ENCODE data around the gene DACH1. TPM values are rescaled to one million over a fixed set of nuclear protein-coding genes. Genes with fewer than 3 reads are reported as not detected.

Gene DACH1
- total RNA-seq, 1 donor from 2014 or later: 1.6 TPM

GRCh38 chr13:71862459-71862943 lies 4.5 kb downstream of the DACH1 start:
- no peak overlapping the region for H3K9ac ChIP-seq (ENCODE audit: low read length)
- H3K79me2 ChIP-seq (ENCODE audit: insufficient read depth, low read length): no peaks in the 10 kb centered on the region
- no peak overlapping the region for H3K4me2 ChIP-seq (ENCODE audit: low read length)
- DNase-seq (ENCODE audit: low read depth) (no peak), FAIRE-seq (no peak)
- H3K9me3 ChIP-seq (ENCODE audit: insufficient read depth, low read depth, low read length): no peaks in the 10 kb centered on the region
- peaks cover 13% of the 10 kb centered on the region for H3K4me1 ChIP-seq (ENCODE audit: insufficient read depth, low read length)
- no peak overlapping the region for H3K27ac ChIP-seq (ENCODE audit: low read depth, low read length)
- H4K20me1 ChIP-seq (ENCODE audit: insufficient read depth, low read length): no peaks in the 10 kb centered on the region
- peaks cover 1% of the 10 kb centered on the region for H3K4me1 Mint-ChIP-seq (ENCODE audit: low read depth, unreplicated experiment)
- peaks cover 2% of the 10 kb centered on the region for H3K36me3 Mint-ChIP-seq (ENCODE audit: low read depth, unreplicated experiment)
- H3K4me3 ChIP-seq (ENCODE audit: insufficient read depth, low read depth, low read length): no peak overlapping the region
- peaks cover 14% of the 10 kb centered on the region for H3K27me3 ChIP-seq (ENCODE audit: insufficient read depth, low read length)
- H2AFZ ChIP-seq (ENCODE audit: low read depth, low read length): no peak overlapping the region
- H3K9me3 Mint-ChIP-seq (ENCODE audit: unreplicated experiment): no peaks in the 10 kb centered on the region
- no peak overlapping the region for H3K27ac Mint-ChIP-seq (ENCODE audit: unreplicated experiment)
- no peaks in the 10 kb centered on the region for H3K36me3 ChIP-seq (ENCODE audit: insufficient read depth, low read length)
- no peak for TF ChIP-seq EZH2 (IDR thresholded peaks at IDR 0.05; ENCODE audit: insufficient read depth, low read length)
- TF ChIP-seq, protein P1, sequence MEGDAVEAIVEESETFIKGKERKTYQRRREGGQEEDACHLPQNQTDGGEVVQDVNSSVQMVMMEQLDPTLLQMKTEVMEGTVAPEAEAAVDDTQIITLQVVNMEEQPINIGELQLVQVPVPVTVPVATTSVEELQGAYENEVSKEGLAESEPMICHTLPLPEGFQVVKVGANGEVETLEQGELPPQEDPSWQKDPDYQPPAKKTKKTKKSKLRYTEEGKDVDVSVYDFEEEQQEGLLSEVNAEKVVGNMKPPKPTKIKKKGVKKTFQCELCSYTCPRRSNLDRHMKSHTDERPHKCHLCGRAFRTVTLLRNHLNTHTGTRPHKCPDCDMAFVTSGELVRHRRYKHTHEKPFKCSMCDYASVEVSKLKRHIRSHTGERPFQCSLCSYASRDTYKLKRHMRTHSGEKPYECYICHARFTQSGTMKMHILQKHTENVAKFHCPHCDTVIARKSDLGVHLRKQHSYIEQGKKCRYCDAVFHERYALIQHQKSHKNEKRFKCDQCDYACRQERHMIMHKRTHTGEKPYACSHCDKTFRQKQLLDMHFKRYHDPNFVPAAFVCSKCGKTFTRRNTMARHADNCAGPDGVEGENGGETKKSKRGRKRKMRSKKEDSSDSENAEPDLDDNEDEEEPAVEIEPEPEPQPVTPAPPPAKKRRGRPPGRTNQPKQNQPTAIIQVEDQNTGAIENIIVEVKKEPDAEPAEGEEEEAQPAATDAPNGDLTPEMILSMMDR (IDR thresholded peaks at IDR 0.05; ENCODE audit: insufficient read depth, low read depth, low read length): no peak
- H3K4me3 Mint-ChIP-seq (ENCODE audit: unreplicated experiment): no peak overlapping the region
- peaks cover 18% of the 10 kb centered on the region for H3K27me3 Mint-ChIP-seq (ENCODE audit: low read depth, unreplicated experiment)

- Mint-ChIP-seq H3K4me1 (ENCODE audit: low read depth, unreplicated experiment) (peaks cover 1% of the 10 kb centered on the region), H3K9me3 (ENCODE audit: unreplicated experiment) (no peaks in the 10 kb centered on the region), H3K4me3 (ENCODE audit: unreplicated experiment) (no peak overlapping the region), H3K27ac (ENCODE audit: unreplicated experiment) (no peak overlapping the region), H3K27me3 (ENCODE audit: low read depth, unreplicated experiment) (peaks cover 18% of the 10 kb centered on the region), H3K36me3 (ENCODE audit: low read depth, unreplicated experiment) (peaks cover 2% of the 10 kb centered on the region)
- Histone ChIP-seq H3K4me3 (ENCODE audit: insufficient read depth, low read depth, low read length) (no peak overlapping the region), H3K4me1 (ENCODE audit: insufficient read depth, low read length) (peaks cover 13% of the 10 kb centered on the region), H3K9ac (ENCODE audit: low read length) (no peak overlapping the region), H2AFZ (ENCODE audit: low read depth, low read length) (no peak overlapping the region), H3K4me2 (ENCODE audit: low read length) (no peak overlapping the region), H3K36me3 (ENCODE audit: insufficient read depth, low read length) (no peaks in the 10 kb centered on the region), H3K27ac (ENCODE audit: low read depth, low read length) (no peak overlapping the region), H4K20me1 (ENCODE audit: insufficient read depth, low read length) (no peaks in the 10 kb centered on the region), H3K27me3 (ENCODE audit: insufficient read depth, low read length) (peaks cover 11% of the 10 kb centered on the region), H3K9me3 (ENCODE audit: insufficient read depth, low read depth, low read length) (no peaks in the 10 kb centered on the region), H3K79me2 (ENCODE audit: insufficient read depth, low read length) (no peaks in the 10 kb centered on the region)
- TF ChIP-seq, protein P1 (IDR thresholded peaks at IDR 0.05; ENCODE audit: insufficient read depth, low read depth, low read length): no peak
- no peak for TF ChIP-seq EZH2 (IDR thresholded peaks at IDR 0.05; ENCODE audit: insufficient read depth, low read length)
- DNase-seq (ENCODE audit: low read depth) (no peak), FAIRE-seq (no peak)
Observed at GRCh38 chr13:71861769-71862458, 5.1 kb downstream of the DACH1 start.

DNA sequence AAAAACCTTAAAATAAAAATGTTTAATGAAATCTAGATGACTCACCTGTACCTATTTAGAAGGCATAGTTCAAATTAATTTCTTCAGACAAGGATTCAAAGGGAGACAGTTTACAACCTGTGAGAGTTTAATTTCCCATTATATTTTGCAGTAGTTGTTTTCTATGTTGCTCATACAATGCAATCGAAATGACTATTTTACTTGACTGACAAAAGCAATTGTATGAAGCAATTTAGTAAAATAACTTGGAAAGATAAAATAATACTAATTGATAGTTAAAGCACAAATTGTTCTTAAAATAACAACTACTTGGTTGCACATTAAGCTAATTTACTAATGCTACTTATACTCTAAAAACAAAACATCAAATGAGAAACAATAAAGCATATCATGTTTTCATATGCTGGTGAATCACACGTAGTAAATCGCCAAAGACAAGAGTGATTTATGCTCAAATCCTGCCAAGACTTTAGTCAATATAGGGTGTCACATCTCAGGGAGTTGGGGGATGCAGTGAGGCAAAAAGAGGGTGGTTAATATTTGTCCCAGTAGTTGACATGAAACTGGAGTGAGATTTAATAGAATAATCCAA lies 6.4 kb downstream of the DACH1 start:
- H3K27me3 Mint-ChIP-seq (ENCODE audit: low read depth, unreplicated experiment): peaks cover 18% of the 10 kb centered on the region
- H3K9ac ChIP-seq (ENCODE audit: low read length): no peak overlapping the region
- H3K27me3 ChIP-seq (ENCODE audit: insufficient read depth, low read length): peaks cover 11% of the 10 kb centered on the region

More for the DNA sequence above, 6.4 kb downstream of the DACH1 start:
- Histone ChIP-seq H3K4me2 (ENCODE audit: low read length) (no peak overlapping the region), H3K4me1 (ENCODE audit: insufficient read depth, low read length) (peaks cover 13% of the 10 kb centered on the region), H3K27ac (ENCODE audit: low read depth, low read length) (no peak overlapping the region), H4K20me1 (ENCODE audit: insufficient read depth, low read length) (no peaks in the 10 kb centered on the region), H2AFZ (ENCODE audit: low read depth, low read length) (no peak overlapping the region), H3K4me3 (ENCODE audit: insufficient read depth, low read depth, low read length) (no peak overlapping the region), H3K36me3 (ENCODE audit: insufficient read depth, low read length) (no peaks in the 10 kb centered on the region), H3K79me2 (ENCODE audit: insufficient read depth, low read length) (no peaks in the 10 kb centered on the region), H3K9me3 (ENCODE audit: insufficient read depth, low read depth, low read length) (no peaks in the 10 kb centered on the region)
- H3K4me3 Mint-ChIP-seq (ENCODE audit: unreplicated experiment): no peak overlapping the region
- no peak for DNase-seq (ENCODE audit: low read depth)
- H3K27ac Mint-ChIP-seq (ENCODE audit: unreplicated experiment): no peak overlapping the region
- no peaks in the 10 kb centered on the region for H3K9me3 Mint-ChIP-seq (ENCODE audit: unreplicated experiment)
- peaks cover 2% of the 10 kb centered on the region for H3K36me3 Mint-ChIP-seq (ENCODE audit: low read depth, unreplicated experiment)
- peaks cover 1% of the 10 kb centered on the region for H3K4me1 Mint-ChIP-seq (ENCODE audit: low read depth, unreplicated experiment)
- no peak for FAIRE-seq
- TF ChIP-seq EZH2 (IDR thresholded peaks at IDR 0.05; ENCODE audit: insufficient read depth, low read length): no peak
- TF ChIP-seq, protein P1 (IDR thresholded peaks at IDR 0.05; ENCODE audit: insufficient read depth, low read depth, low read length): no peak
